GM13976 (cell line): ENCODE data around the gene UPK3A.
"Not testable (repeated sequence)": the region's sequence is repeated elsewhere in the genome, so short reads cannot be mapped to it uniquely, and the experiment has no call there.

Experiments
- DNase-seq: peaks from one replicate; pipeline ENCODE4 v3.0.0; 2012; ENCODE audit warnings: low spot score
- in situ Hi-C: fragments of 300-500 bp; cut with MboI; formaldehyde crosslinking; loops from one replicate; pipeline ENCODE4 v1.12.0; 2022; ENCODE audit warnings: low sequenced_read_pairs, mixed read lengths, inconsistent platforms; ENCODE audit not compliant: unreplicated experiment
- TF ChIP-seq, protein P1 (sequence below): IDR thresholded peaks from 2 replicates; pipeline ENCODE4 v1.5.1; 2012; ENCODE audit warnings: borderline replicate concordance, mild to moderate bottlenecking; ENCODE audit not compliant: insufficient read depth; ENCODE audit errors: extremely low read depth, missing control alignments, control extremely low read depth

UPK3A gene

DNA sequence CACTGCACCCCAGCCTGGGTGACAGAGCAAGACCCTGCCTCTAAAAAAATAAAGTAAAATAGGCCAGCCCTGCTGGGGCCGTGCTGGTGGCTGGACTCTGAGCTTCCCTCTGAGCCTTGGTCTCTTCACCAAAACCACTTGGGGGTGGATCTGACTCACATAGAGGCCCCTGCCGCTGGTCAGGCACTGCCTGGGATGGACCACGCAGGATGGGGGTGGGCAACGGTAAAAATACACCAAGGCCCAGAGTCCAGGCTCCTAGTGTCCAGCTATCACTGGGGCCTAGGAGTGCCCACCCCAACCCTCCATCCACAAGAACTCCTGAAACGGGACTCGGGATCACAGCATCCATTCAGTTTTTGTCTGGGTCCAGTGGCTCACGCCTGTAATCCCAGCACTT is 12.3 kb upstream of the UPK3A start:
- in situ Hi-C loops, result no loop called here
- DNase-seq, result no peak
- TF ChIP-seq, protein P1, sequence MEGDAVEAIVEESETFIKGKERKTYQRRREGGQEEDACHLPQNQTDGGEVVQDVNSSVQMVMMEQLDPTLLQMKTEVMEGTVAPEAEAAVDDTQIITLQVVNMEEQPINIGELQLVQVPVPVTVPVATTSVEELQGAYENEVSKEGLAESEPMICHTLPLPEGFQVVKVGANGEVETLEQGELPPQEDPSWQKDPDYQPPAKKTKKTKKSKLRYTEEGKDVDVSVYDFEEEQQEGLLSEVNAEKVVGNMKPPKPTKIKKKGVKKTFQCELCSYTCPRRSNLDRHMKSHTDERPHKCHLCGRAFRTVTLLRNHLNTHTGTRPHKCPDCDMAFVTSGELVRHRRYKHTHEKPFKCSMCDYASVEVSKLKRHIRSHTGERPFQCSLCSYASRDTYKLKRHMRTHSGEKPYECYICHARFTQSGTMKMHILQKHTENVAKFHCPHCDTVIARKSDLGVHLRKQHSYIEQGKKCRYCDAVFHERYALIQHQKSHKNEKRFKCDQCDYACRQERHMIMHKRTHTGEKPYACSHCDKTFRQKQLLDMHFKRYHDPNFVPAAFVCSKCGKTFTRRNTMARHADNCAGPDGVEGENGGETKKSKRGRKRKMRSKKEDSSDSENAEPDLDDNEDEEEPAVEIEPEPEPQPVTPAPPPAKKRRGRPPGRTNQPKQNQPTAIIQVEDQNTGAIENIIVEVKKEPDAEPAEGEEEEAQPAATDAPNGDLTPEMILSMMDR, result no peak

DNA sequence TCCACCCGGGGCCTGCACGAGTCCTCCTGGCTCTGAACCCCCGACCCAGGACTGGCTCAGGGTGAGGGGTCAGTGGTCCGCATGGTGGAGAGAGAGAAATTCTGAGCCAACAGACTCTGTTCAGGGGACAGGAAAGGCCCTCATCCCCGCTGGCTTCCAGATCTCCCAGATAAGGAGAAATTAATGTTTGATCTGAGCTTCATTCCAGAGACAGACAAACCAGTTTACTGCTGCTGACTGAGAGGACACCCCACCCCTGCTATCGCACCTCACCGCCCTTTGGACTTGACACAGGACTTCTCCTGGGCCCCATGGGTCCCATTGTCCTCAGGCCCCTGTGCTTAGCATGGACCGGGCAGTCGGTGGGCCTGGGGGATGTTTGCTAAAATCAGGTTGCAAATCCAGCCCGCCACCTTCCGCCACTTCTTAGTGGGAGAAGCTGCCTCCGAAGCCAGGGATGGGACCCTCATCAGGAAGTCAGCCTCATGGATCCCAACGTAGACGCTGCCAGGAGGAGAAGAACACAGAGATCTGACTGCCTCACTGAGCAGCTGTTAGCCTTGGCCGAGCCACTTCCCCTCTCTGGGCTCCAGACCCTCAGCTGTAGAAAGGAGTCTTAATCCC is 11.2 kb upstream of the UPK3A start:
- TF ChIP-seq, protein P1, result no peak
- in situ Hi-C loops, result no loop called here
- no peak for DNase-seq

DNA sequence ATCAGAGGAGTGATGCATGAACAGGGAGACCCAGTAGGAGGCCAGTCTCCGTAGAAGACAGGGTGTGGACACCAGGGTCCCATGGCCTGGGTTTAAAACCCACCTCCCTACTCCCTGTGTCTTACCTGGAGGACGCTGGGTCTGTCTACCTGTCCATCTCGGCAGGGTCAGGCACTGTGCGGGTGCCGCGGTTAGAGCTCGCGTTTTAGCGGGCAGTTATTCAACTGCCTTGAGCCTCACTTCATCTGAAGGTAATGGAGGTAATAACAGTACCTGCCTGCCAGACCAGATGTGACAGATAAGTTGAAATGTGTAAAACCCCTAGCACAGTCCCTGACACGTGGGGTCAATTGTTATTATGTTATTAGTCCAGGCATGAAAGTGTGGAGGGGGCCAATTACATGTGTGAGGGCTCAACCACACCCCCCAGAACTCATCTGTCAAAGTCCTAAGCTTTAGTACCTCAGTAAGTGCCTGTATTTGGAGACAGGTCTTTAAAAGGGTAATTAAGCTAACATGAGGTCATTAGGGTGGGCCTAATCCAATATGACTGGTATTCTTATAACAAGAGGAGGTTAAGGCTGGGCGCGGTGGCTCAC is 8.1 kb upstream of the UPK3A start:
- TF ChIP-seq, protein P1, result no peak
- in situ Hi-C loops, result no loop called here
- DNase-seq, result no peak

DNA sequence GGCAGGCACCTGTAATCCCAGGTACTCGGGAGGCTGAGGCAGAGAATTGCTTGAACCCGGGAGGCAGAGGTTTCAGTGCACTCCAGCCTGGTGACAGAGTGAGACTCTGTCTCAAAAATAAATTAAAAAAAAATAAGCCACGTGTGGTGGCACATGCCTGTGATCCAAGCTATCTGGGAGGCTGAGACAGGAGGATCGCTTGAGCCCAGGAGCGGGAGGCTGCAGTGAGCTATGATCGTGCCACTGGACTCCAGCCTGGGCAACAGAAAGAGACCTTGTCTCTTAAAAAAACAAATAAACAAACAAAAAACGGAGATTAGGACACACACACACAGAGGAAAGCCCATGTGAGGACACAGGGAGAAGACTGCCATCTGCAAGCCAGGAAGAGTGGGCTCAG is 7.0 kb upstream of the UPK3A start:
- in situ Hi-C loops, DNase-seq: not testable (repeated sequence)

DNA sequence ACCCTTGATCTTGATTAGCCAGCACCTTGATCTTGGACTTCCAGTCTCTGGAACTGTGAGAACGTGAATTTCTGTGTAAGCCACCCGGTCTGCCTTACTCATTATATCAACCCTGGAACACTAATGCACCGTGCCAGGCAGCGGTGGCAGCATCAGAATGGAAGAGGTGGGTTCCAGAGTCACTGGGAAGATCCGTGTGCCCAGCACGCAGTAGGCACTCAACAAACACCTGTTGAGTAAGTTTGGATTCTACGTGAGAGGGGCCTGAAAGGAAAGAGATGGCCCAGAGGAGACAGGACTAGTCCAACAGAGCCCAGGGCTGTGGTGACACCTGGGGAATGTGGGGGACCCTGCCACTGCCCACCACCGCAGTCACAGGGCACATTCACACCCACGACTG is 6.6 kb upstream of the UPK3A start:
- no peak for DNase-seq
- TF ChIP-seq, protein P1, result no peak
- in situ Hi-C loops, result no loop called here

DNA sequence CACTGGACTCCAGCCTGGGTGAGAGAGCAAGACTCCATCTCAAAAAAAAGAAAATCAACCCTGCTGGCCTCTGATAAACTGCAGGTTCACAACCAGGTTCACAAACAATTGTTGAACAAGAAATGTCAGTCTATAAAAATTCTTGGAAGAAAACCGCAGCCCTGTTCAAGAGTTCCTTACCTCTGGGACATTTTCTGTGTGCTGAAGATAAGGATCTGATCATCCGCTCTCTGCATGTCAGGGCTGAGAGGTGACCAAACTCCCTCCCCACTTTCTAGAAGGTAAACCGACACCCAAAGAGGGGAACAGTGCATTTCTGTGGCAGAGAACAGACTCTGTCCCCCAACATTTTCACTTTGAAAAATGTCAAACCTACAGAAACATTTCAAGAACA is 4.2 kb upstream of the UPK3A start:
- in situ Hi-C loops, result no loop called here
- TF ChIP-seq, protein P1, result no peak
- DNase-seq, result no peak

DNA sequence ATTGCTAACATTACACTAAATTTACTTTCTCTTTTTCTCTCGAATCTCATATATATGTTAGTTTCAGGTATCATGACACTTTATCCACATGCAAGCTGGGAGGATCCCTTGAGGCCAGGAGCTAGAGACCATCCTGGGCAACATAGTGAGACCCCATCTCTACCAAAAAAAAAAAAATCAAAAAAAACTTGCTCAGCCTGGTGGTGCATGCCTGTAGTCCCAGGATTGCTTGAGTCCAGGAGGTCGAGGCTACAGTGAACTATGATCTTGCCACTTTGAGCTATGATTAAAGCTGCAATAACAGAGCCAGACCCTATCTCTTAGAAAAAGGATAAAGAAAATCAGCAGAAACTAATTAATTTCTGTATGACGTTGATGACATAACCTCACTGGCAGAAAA is 3.7 kb upstream of the UPK3A start:
- no peak for DNase-seq
- TF ChIP-seq, protein P1, result no peak
- in situ Hi-C loops, result no loop called here
